Inferior parietal cortex (tissue), 1 donor: ENCODE results near the gene TBRG4.
A peak's percentile ranks its signal among the peaks of the same experiment; 100 is the strongest.

ENCODE experiments used
- DNase-seq: peaks from one replicate; pipeline ENCODE4 v3.0.0-alpha.2; 2016; ENCODE audit errors: extremely low spot score

Gene TBRG4

GRCh38 chr7:45088821-45089340 lies 22.6 kb downstream of the TBRG4 start, which contains the start of gene NACAD:
TSS of gene NACAD (minus strand) at chr7:45088969. CDS start at chr7:45088894, 75 bp downstream.
- DNase-seq = peak; percentile 76

- no peak for DNase-seq
These were observed 23.3 kb downstream of the TBRG4 start for GRCh38 chr7:45088146-45088701.

DNA sequence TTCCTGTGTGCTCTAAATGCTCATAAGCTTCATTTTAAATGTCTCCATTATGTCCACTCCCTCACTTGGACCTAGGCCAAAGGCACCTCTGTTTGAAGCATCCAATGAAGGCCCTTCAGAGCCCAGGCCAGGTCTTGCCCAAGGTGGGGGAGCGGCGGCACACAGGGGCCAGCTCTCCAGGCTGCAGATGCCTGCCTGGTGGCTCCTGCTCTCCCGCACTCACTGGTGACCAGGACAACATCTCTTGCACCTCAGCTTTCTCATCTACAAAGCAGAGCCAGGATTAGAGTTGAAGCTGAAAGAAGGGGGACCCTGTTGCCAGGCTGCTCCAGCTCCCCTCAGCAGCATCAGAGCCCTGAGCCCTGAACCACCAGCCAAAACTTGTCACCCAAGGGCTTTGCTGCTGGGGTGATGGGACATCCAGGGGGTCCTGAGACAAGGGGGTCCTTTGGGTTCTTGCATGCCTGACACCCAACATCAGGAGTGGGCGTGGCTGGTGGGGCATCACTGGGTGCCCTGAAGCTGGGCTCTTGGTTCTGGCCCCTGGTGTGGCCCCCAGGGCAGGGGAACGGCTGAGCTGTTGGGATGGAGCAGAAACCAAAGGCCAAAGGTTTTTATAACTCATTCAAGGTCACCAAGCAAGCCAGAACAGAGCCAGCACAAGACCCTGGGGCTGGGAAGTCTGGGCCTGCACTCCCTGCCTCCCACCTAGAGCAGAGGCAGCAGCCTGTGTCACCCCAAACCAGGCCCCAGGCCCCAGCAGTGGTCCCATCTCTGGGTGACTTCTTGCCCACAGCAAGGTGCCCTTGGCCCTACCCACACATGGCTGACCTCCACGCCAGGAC lies 24.0 kb downstream of the TBRG4 start:
- no peak for DNase-seq

GRCh38 chr7:45086331-45087065 lies 25.0 kb downstream of the TBRG4 start:
- peak; percentile 53 for DNase-seq

- no peak for DNase-seq
These were observed 25.8 kb downstream of the TBRG4 start for GRCh38 chr7:45085619-45086200.

DNA sequence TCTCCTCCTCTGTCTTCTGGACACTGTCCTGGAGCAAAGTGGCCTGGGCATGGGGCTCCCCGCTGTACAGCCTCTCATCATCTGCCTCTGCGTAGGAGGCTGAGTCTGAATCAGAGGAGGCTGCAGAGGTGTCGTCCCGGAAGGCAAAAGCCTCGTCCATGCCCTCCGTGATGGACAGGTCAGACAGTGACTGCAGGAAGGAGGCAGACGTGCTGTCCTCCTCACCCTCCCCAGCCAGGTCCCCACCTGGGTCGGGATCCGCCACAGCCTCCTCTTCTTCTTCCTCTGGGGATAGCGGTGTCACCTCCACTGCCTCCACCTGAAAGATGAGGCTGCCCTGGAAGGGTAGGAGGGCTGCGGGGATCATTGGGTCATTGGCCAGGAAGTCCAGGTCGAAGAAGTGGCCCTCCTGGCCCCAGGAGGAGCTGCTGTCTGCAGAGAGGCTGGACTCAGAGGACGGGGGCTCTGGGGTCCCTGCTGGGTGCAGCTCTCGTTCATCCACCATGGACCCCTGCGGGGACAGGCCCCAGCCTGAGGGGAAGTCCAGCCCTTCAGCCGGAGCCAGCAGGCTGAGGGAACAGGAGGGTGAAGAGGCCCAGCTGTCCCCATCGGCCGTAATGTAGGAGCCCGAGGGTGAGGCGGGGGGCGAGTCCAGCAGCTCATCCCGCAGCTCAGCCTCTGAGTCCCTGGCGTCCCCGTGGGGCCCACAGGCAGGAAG lies 26.4 kb downstream of the TBRG4 start:
- no peak for DNase-seq

GRCh38 chr7:45084336-45084735 lies 27.2 kb downstream of the TBRG4 start:
- no peak for DNase-seq

DNA sequence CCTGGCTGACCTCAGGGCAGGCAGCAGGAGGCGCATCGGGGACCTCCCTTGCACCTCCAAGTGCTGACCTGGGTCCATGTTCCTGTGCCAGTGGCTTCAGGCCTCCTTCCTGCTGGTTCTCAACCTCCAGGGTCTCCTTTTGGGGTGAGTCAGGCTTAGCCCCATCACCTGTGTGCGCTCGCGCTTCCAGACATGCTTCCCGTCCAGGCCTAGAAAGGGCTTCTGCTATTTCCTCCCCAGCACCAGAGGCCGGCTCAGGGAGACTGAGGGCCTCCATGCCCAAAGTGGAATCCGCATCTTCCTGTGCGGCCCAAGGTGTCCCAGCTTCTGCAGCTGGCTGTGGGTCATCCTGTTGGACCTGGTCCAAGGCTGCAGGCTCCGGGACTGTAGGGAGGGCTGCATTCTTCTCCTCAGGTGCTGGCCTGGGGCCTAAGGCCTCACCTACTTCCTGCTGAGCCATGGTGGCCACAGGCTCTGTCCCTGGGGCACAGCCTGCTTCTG lies 28.6 kb downstream of the TBRG4 start:
- no peak for DNase-seq

DNA sequence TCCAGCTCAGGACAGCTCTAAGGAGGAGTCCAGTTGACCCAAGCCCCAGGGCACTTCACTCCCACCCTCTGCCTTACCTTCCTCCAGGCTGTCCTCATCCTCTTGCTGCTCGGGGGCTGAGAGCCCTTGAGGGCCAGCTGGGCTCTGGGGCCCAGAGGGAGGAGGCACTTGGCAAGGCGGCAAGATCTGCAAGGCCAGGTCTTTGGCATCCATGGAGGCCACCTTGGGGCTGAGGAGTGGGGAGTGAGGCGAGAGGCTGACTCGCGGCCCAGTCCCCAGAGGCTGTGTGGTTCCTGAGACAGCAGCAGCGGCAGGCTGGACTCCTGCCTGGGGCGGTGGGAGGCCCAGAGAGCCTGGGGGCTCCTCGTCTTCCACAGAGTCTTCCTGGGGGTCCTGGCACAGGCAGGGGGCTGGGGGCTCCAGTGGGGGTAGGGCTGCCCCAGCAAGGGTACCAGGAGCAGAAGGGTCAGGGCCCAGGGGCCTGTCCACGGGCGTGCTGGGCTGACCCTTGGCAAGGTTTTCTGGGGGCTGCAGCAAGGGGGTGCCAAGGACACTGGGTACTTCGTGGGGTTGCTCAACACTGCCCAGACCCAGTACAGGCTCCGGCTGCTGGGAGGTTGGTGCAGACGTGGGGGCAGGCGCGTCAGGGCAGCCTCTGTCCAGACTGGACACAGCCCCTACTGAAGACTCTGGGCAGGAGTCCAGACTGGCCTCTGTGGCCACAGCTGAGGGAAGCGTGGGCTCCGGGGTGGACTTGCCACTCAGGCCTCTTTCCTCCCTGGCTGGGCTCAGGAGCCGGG lies 29.3 kb downstream of the TBRG4 start:
- DNase-seq = peak; percentile 64

GRCh38 chr7:45081670-45081974 lies 29.9 kb downstream of the TBRG4 start:
- DNase-seq = no peak

DNA sequence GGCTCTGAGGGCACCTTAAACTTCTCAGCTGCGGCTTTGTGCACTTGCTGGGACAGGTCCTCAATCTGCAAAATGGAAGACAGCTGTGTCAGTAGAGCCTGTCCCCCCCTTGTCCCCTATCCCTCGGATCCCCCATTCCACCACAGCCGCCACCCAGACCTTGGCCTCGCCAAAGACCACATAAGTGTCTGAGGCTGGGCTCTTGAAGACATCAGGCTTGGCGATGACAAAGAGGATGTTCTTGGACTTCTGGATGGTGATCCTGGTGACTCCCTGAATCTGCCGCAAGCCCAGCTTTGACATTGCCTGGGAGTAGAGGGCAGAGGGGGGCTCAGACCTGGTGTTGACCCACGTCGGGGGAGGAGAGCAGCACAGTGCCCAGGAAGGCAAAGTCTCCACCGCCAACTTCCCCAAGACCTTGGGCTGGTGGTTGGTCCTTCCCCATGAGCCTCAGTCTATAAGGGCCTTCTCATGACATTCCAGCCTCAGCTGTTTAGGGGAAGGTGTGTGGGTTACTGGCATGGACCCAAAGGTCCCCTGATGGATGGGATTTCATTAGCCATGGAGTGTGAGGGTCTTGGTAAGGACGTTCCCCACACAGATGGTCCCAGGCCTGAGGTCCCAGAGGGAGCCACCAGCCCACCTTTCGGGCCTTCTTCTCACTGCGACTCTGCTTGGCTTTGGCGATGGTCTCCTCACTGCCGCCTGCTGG lies 30.4 kb downstream of the TBRG4 start:
- DNase-seq = no peak

DNA sequence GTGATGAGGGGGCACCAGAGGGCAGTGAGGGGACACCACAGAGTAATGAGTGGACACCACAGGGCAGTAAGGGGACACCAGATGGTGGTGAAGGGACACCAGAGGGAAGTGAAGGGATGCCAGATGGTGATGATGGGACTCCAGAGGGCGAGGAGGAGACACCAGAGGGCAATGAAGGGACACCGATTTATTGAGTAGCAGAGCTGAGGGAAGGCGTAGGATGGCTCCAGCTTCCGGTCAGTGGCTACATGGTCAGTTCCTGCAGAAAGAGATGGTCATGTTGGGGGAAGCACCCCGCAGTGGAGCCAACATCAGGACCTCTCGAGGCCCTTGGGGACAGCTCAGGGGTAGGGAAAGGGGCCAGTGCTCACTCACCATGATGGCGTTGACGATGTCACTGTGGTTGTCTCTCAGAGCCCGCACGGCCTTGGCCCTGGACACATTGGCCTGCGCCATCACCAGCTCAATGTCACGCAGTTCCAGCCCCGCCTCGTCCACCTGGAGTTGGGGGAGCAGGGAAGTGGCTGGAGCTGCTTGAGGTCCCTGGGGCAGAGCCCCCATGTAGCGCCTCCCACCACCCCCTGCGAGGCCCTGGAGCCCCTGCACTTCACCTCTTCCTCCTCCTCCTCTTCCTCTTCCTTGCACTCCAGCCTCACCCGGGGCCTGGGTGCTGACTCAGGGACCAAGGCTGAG lies 31.1 kb downstream of the TBRG4 start:
- no peak for DNase-seq

DNA sequence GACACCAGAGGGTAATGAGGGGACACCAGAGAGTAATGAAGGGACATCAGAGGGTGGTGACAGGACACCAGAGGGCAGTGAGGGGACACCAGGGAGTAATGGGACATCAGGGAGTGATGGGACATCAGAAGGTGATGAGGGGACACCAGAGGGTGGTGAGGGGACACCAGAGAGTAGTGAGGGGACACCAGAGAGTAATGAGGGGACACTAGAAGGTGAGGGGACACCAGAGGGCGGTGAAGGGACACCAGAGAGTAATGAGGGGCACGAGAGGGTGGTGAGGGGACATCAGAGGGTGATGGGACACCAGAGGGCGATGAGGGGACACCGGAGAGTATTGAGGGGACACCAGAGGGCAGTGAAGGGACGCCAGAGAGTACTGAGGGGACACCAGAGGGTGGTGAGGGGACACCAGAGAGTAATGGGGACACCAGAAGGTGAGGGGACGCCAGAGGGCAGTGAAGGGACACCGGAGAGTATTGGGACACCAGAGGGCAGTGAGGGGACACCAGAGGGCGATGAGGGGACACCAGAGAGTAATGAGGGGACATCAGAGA lies 33.3 kb downstream of the TBRG4 start:
- no peak for DNase-seq

DNA sequence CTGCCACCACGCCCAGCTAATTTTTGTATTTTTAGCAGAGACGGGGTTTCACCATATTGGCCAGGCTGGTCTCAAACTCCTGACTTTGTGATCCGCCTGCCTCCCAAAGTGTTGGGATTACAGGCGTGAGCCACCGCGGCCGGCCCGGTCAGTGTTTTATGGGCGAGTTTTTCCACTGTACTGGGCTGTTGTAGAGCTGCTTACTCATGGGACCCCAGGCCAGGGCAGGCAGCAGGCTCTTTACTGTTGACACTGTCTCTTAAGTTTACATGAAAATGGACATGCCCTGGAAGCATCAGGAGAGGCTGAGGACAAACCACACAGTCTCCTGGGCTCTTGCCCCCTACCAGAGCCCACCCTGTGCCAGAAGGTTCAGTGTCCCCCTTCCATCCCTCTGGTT lies 33.9 kb downstream of the TBRG4 start:
- DNase-seq = no peak

- DNase-seq = no peak
These were observed 34.6 kb downstream of the TBRG4 start for GRCh38 chr7:45076946-45077345.

GRCh38 chr7:45075871-45076796 lies 35.4 kb downstream of the TBRG4 start:
- DNase-seq = no peak

DNA sequence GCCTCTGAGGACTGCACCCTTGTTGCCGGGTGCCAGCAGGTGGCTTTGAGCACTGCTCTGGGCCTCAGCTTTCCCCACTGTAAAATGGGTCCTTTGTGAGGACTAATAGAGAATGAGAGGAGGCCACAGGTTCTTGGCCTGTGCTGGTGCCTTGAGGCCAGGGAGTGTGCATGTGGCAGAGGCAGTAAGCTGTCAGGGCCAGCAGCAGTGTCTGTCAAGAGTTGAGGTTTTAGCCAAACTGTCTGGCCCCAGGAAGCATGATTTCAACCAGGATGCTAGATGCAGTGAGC lies 36.2 kb downstream of the TBRG4 start:
- no peak for DNase-seq
